ENCODE results near the gene BMPR1B.

GRCh38 chr4:94913316-94913715, 155.6 kb downstream of the BMPR1B start:
- TF ChIP-seq CTCF (IDR thresholded peaks at IDR 0.05; ENCODE audit: low read length), result no peak
- TF ChIP-seq EZH2 (optimal IDR thresholded peaks at IDR 0.05; ENCODE audit: low read depth, low read length), result no peak

Measured in MM.1S (cell line).